SU-DHL-6 (cell line): Measurements from ENCODE around the gene TOMM40.

Experiments used
- H2AFZ ChIP-seq: fragments of 200-600 bp; sonication (generic); 2 replicates; pipeline ENCODE4 v1.6.1; 2014; ENCODE audit warnings: low read depth, mild to moderate bottlenecking, moderate library complexity, mixed read lengths, antibody characterized with exemption, low read length; ENCODE audit not compliant: severe bottlenecking
- H3F3A ChIP-seq: fragments of 200-600 bp; shearing (Covaris generic); 2 replicates; pipeline ENCODE4 v1.6.0; 2016; ENCODE audit warnings: antibody characterized with exemption, mild to moderate bottlenecking; ENCODE audit not compliant: insufficient read depth
- H3K27ac ChIP-seq: fragments of 200-600 bp; sonication (generic); 2 replicates; pipeline ENCODE4 v1.5.1; 2016; ENCODE audit warnings: low read depth, mild to moderate bottlenecking, low read length, moderate library complexity, mixed read lengths
- H3K27me3 ChIP-seq: fragments of 200-600 bp; sonication (generic), shearing (Covaris generic); 2 replicates; pipeline ENCODE4 v1.6.0; 2014; ENCODE audit warnings: mild to moderate bottlenecking, low read length
- H3K36me3 ChIP-seq: fragments of 200-600 bp; sonication (generic); 2 replicates; pipeline ENCODE4 v1.6.1; 2014; ENCODE audit warnings: mild to moderate bottlenecking, low read length, mixed read lengths
- H3K4me2 ChIP-seq: fragments of 300-600, 200-600 bp; shearing (Covaris generic), sonication (generic); 2 replicates; pipeline ENCODE4 v1.6.0; 2014; ENCODE audit warnings: low read length, low read depth, mild to moderate bottlenecking; ENCODE audit not compliant: poor library complexity, severe bottlenecking
- H3K4me3 ChIP-seq: fragments of 200-600 bp; sonication (generic); 2 replicates; pipeline ENCODE4 v1.5.1; 2014; ENCODE audit warnings: antibody characterized with exemption, low read length, mild to moderate bottlenecking, mixed read lengths; ENCODE audit not compliant: insufficient read depth, poor library complexity, severe bottlenecking
- H3K79me2 ChIP-seq: fragments of 200-600 bp; sonication (generic); 2 replicates; pipeline ENCODE4 v1.6.1; 2014; ENCODE audit warnings: mild to moderate bottlenecking, low read length, moderate library complexity; ENCODE audit not compliant: insufficient read depth
- H3K9ac ChIP-seq: fragments of 200-600 bp; sonication (generic); 2 replicates; pipeline ENCODE4 v1.7.0; 2014; ENCODE audit warnings: mild to moderate bottlenecking, low read length
- H3K9me2 ChIP-seq: fragments of 200-600 bp; sonication (generic); replicated peaks from 2 replicates; pipeline ENCODE4 v1.6.1; 2014; ENCODE audit warnings: low read length; ENCODE audit not compliant: insufficient read depth
- H3K9me3 ChIP-seq: fragments of 200-600 bp; sonication (generic); 2 replicates; pipeline ENCODE4 v1.6.1; 2014; ENCODE audit warnings: low read length, mixed read lengths; ENCODE audit not compliant: insufficient read depth
- H4K20me1 ChIP-seq: fragments of 200-600 bp; sonication (generic); 2 replicates; pipeline ENCODE4 v1.6.1; 2014; ENCODE audit warnings: low read depth, mild to moderate bottlenecking, antibody characterized with exemption, low read length, moderate library complexity, mixed read lengths
- CTCF ChIP-seq: fragments of 200-600 bp; sonication (generic); IDR thresholded peaks from one replicate; pipeline ENCODE4 v1.5.1; 2017; ENCODE audit warnings: antibody characterized with exemption, mild to moderate bottlenecking, low read length, moderate library complexity; ENCODE audit not compliant: insufficient read depth, poor library complexity, severe bottlenecking
- EZH2phosphoT487 ChIP-seq: fragments of 200-600 bp; sonication (generic), shearing (Covaris generic); conservative IDR thresholded peaks from 2 replicates; pipeline ENCODE4 v1.6.1; 2018; ENCODE audit warnings: mild to moderate bottlenecking, antibody characterized with exemption, low read length, moderate library complexity, mixed read lengths

TOMM40 gene

GRCh38 chr19:44891016-44891882 is at the start of gene TOMM40:
TOMM40 (plus strand) TSS chr19:44891254; CDS start chr19:44891416, 162 bp downstream.
- no peak for TF ChIP-seq EZH2phosphoT487
- TF ChIP-seq CTCF = no peak
- H3K36me3 ChIP-seq = no peaks in the 10 kb centered on the region
- peaks cover 24% of the 10 kb centered on the region for H3K79me2 ChIP-seq
- peak within 1 kb of the TSS; percentile 89 for H3K4me2 ChIP-seq
- peak within 1 kb of the TSS; percentile 82 for H3K27ac ChIP-seq
- H2AFZ ChIP-seq = peak within 1 kb of the TSS; percentile 86
- H3K9me3 ChIP-seq = no peaks in the 10 kb centered on the region; the same call in 1 of the 2 replicates
- H3K9ac ChIP-seq = peak within 1 kb of the TSS; percentile 91
- H3F3A ChIP-seq = peaks cover 6% of the 10 kb centered on the region
- no peaks in the 10 kb centered on the region for H3K9me2 ChIP-seq
- no peaks in the 10 kb centered on the region for H3K27me3 ChIP-seq
- peak within 1 kb of the TSS; percentile 65 for H3K4me3 ChIP-seq
- H4K20me1 ChIP-seq = no peaks in the 10 kb centered on the region; the same call in 1 of the 2 replicates

DNA sequence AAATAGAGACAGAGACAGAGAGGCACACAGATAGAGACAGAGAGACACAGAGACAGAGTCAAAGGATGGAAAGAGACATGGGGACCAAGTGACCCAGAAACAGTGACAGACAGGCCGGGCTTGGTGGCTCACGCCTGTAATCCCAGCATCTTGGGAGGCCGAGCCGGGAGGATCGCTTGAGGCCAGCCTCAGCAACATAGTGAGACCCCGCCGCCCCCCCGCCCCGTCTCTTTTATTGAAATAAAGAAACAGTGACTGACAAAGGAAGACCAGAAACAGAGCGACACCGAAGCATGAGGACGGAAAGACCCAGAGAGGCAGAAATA is 45.8 kb upstream of the TOMM40 start:
- Histone ChIP-seq H3K9me2 (no peaks in the 10 kb centered on the region), H3K4me2 (peak overlapping the region; percentile 51), H2AFZ (peak overlapping the region; percentile 32), H3K79me2 (no peaks in the 10 kb centered on the region), H3K27ac (no peak overlapping the region), H3K9me3 (no peaks in the 10 kb centered on the region), H3K36me3 (no peaks in the 10 kb centered on the region), H4K20me1 (no peaks in the 10 kb centered on the region), H3K9ac (no peak overlapping the region), H3F3A (no peaks in the 10 kb centered on the region), H3K4me3 (no peak overlapping the region), H3K27me3 (no peaks in the 10 kb centered on the region)
- TF ChIP-seq CTCF (no peak), EZH2phosphoT487 (no peak)

- TF ChIP-seq EZH2phosphoT487 (no peak), CTCF (peak; percentile 59)
- peak within 1 kb of the TSS; percentile 43 for H3K4me3 ChIP-seq
- H3K36me3 ChIP-seq = no peaks in the 10 kb centered on the region
- peak within 1 kb of the TSS; percentile 31; the same call in 1 of the 2 replicates for H3K9ac ChIP-seq
- no peaks in the 10 kb centered on the region for H3F3A ChIP-seq
- H2AFZ ChIP-seq = peak within 1 kb of the TSS; percentile 32
- no peaks in the 10 kb centered on the region for H3K9me2 ChIP-seq
- H3K79me2 ChIP-seq = no peaks in the 10 kb centered on the region
- H4K20me1 ChIP-seq = no peaks in the 10 kb centered on the region
- no peaks in the 10 kb centered on the region for H3K27me3 ChIP-seq
- H3K4me2 ChIP-seq = peak within 1 kb of the TSS; percentile 51
- H3K27ac ChIP-seq = no peak within 1 kb of the TSS
- no peaks in the 10 kb centered on the region for H3K9me3 ChIP-seq
Measured at GRCh38 chr19:44845612-44846454, 45.2 kb upstream of the TOMM40 start, which contains the start of gene NECTIN2. NECTIN2 (plus strand) TSS chr19:44846297; CDS start chr19:44846526, 229 bp downstream.
